ENCODE data around the gene KIAA0319L.

DNA sequence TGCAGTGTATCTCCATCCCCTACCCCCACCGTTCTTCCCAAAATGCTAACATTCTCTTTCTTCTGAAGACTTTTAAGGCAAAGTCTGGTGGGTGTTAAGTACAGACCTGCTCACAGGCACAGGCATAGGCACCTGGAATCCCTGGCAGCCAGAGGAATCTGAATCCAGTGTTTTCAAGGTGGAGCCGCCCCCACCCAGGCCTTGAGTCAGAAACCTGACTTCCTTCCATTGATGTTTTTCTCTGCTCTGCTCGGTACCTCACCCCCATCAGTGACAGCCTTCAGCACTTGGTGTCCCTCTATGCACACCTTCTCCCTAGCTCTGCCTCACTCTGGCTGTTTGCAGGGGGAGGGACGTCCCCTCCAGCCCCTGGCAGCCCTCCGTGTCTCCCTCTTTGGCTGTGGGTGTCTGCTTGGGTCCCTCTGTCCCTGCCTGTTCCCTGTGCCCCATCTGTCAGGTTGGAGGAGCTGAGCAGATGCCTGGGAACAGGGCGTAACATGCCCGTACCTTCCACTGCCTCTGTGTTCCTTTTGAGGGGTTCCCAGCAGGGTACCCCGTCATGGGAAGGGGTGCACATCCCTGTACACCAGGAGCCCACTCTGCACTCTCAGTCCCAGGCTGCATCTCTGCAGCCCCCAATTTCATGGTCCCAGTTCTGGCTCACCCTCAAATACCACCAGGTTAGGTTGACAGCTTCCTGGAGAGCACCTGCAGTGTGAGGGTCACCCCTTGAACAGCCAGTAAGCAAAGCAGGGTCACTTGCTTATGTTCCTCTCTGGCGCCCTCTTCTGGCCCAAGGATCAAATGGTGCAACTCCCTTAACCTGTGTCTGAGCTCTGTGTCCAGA lies 7.1 kb upstream of the KIAA0319L start:
- TF ChIP-seq, protein P1, sequence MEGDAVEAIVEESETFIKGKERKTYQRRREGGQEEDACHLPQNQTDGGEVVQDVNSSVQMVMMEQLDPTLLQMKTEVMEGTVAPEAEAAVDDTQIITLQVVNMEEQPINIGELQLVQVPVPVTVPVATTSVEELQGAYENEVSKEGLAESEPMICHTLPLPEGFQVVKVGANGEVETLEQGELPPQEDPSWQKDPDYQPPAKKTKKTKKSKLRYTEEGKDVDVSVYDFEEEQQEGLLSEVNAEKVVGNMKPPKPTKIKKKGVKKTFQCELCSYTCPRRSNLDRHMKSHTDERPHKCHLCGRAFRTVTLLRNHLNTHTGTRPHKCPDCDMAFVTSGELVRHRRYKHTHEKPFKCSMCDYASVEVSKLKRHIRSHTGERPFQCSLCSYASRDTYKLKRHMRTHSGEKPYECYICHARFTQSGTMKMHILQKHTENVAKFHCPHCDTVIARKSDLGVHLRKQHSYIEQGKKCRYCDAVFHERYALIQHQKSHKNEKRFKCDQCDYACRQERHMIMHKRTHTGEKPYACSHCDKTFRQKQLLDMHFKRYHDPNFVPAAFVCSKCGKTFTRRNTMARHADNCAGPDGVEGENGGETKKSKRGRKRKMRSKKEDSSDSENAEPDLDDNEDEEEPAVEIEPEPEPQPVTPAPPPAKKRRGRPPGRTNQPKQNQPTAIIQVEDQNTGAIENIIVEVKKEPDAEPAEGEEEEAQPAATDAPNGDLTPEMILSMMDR (IDR thresholded peaks at IDR 0.05): peak; percentile 89
- no peak for TF ChIP-seq ZFX (IDR thresholded peaks at IDR 0.05; ENCODE audit: borderline replicate concordance)

Measured in 22Rv1 (cell line).